Measurements from ENCODE around the gene CPT1A.

The CPT1A gene

GRCh38 chr11:68831124-68831523, 10.6 kb downstream of the CPT1A start:
- no peak for DNase-seq (ENCODE audit: low read depth in 2 of 2)

- no peak for DNase-seq (ENCODE audit: low read depth in 2 of 2)
Observed at GRCh38 chr11:68829581-68829980, 12.1 kb downstream of the CPT1A start.

GRCh38 chr11:68828957-68829356, 12.8 kb downstream of the CPT1A start:
- no peak for DNase-seq (ENCODE audit: low read depth in 2 of 2)

- DNase-seq (ENCODE audit: low read depth in 2 of 2): no peak
Observed at GRCh38 chr11:68828155-68828931, 13.4 kb downstream of the CPT1A start.

- no peak for DNase-seq (ENCODE audit: low read depth in 2 of 2)
Observed at GRCh38 chr11:68827733-68828132, 14.0 kb downstream of the CPT1A start.

- no peak for DNase-seq (ENCODE audit: low read depth in 2 of 2)
Observed at GRCh38 chr11:68826726-68827125, 15.0 kb downstream of the CPT1A start.

- peak in 1 of 2 donors; percentile 19 for DNase-seq (ENCODE audit: low read depth in 2 of 2)
Observed at GRCh38 chr11:68825571-68825970, 16.1 kb downstream of the CPT1A start.

- DNase-seq (ENCODE audit: low read depth in 2 of 2): no peak
Observed at GRCh38 chr11:68822546-68822945, 19.2 kb downstream of the CPT1A start.

- DNase-seq (ENCODE audit: low read depth in 2 of 2): no peak
Observed at GRCh38 chr11:68821670-68822069, 20.0 kb downstream of the CPT1A start.

GRCh38 chr11:68819362-68819761, 22.4 kb downstream of the CPT1A start:
- no peak for DNase-seq (ENCODE audit: low read depth in 2 of 2)

- no peak for DNase-seq (ENCODE audit: low read depth in 2 of 2)
Observed at GRCh38 chr11:68818181-68818580, 23.5 kb downstream of the CPT1A start.

- DNase-seq (ENCODE audit: low read depth in 2 of 2): no peak
Observed at GRCh38 chr11:68817554-68817953, 24.2 kb downstream of the CPT1A start.

GRCh38 chr11:68816917-68817419, 24.7 kb downstream of the CPT1A start:
- DNase-seq (ENCODE audit: low read depth in 2 of 2): no peak

- no peak for DNase-seq (ENCODE audit: low read depth in 2 of 2)
Observed at GRCh38 chr11:68816251-68816776, 25.4 kb downstream of the CPT1A start.

GRCh38 chr11:68813773-68814172, 27.9 kb downstream of the CPT1A start:
- DNase-seq (ENCODE audit: low read depth in 2 of 2): no peak

- DNase-seq (ENCODE audit: low read depth in 2 of 2): no peak
Observed at GRCh38 chr11:68812526-68812925, 29.2 kb downstream of the CPT1A start.

- DNase-seq (ENCODE audit: low read depth in 2 of 2): no peak
Observed at GRCh38 chr11:68810164-68810563, 31.6 kb downstream of the CPT1A start.

GRCh38 chr11:68809506-68809905, 32.2 kb downstream of the CPT1A start:
- no peak for DNase-seq (ENCODE audit: low read depth in 2 of 2)

- DNase-seq (ENCODE audit: low read depth in 2 of 2): no peak
Observed at GRCh38 chr11:68808787-68809186, 32.9 kb downstream of the CPT1A start.

GRCh38 chr11:68806931-68807844, 34.5 kb downstream of the CPT1A start:
- no peak for DNase-seq (ENCODE audit: low read depth in 2 of 2)

GRCh38 chr11:68804786-68805185, 36.9 kb downstream of the CPT1A start:
- DNase-seq (ENCODE audit: low read depth in 2 of 2): no peak

- no peak for DNase-seq (ENCODE audit: low read depth in 2 of 2)
Observed at GRCh38 chr11:68803766-68804165, 38.0 kb downstream of the CPT1A start.

All from stimulated activated CD4-positive, alpha-beta T cell treated with anti-CD3 and anti-CD28 coated beads, Interleukin-1b, Interleukin-23, amount 100 ng/mL, for 1 hour (primary cell).